ENCODE data around the gene FRMPD4. TPM values are rescaled to one million over a fixed set of nuclear protein-coding genes. Genes with fewer than 3 reads are reported as not detected.
"Not testable (repeated sequence)": the region's sequence is repeated elsewhere in the genome, so short reads cannot be mapped to it uniquely, and the experiment has no call there.

Gene FRMPD4
- total RNA-seq, 2 experiments from 2014 or later: not detected

- CTCF ChIA-PET: no interaction called here
- POLR2A ChIA-PET: no interaction called here
Measured at GRCh38 chrX:12488771-12489170, 350.5 kb downstream of the FRMPD4 start.

- ChIA-PET CTCF (no interaction called here), POLR2A (no interaction called here)
Measured at GRCh38 chrX:12489341-12489740, 351.1 kb downstream of the FRMPD4 start.

GRCh38 chrX:12494400-12495138 is 356.3 kb downstream of the FRMPD4 start:
- CTCF ChIA-PET: no interaction called here
- POLR2A ChIA-PET: no interaction called here

- POLR2A ChIA-PET: no interaction called here
- CTCF ChIA-PET: no interaction called here
Measured at GRCh38 chrX:12496343-12496742, 358.1 kb downstream of the FRMPD4 start.

- ChIA-PET CTCF (no interaction called here), POLR2A (no interaction called here)
Measured at GRCh38 chrX:12497832-12498591, 359.7 kb downstream of the FRMPD4 start.

GRCh38 chrX:12505127-12505526 is 366.9 kb downstream of the FRMPD4 start:
- ChIA-PET POLR2A (no interaction called here), CTCF (interaction anchor here (0.6 kb wide), 1 partner anchor 10 kb away, joined by 3 read pairs; no protein-coding TSS in a partner anchor)

- CTCF ChIA-PET: interaction anchor here (0.6 kb wide), 1 partner anchor 10 kb away, joined by 3 read pairs; no protein-coding TSS in a partner anchor
- POLR2A ChIA-PET: not testable (repeated sequence)
Measured at GRCh38 chrX:12515384-12515783, 377.1 kb downstream of the FRMPD4 start.

- CTCF ChIA-PET: no interaction called here
- POLR2A ChIA-PET: no interaction called here
Measured at GRCh38 chrX:12526306-12526705, 388.0 kb downstream of the FRMPD4 start.

- POLR2A ChIA-PET: not testable (repeated sequence)
- CTCF ChIA-PET: interaction anchor here (0.6 kb wide), 1 partner anchor 1648 kb away, joined by 3 read pairs; no protein-coding TSS in a partner anchor
Measured at GRCh38 chrX:12538096-12538495, 399.8 kb downstream of the FRMPD4 start.

GRCh38 chrX:12542251-12542650 is 404.0 kb downstream of the FRMPD4 start:
- POLR2A ChIA-PET, CTCF ChIA-PET: not testable (repeated sequence)

GRCh38 chrX:12548341-12548740 is 410.1 kb downstream of the FRMPD4 start:
- ChIA-PET CTCF (no interaction called here), POLR2A (no interaction called here)

GRCh38 chrX:12548746-12549145 is 410.5 kb downstream of the FRMPD4 start:
- ChIA-PET POLR2A (no interaction called here), CTCF (interaction anchor here (1.1 kb wide), 1 partner anchor 153 kb away, joined by 3 read pairs; no protein-coding TSS in a partner anchor)

GRCh38 chrX:12554206-12554605 is 415.9 kb downstream of the FRMPD4 start:
- CTCF ChIA-PET: no interaction called here
- POLR2A ChIA-PET: no interaction called here

GRCh38 chrX:12563121-12563520 is 424.8 kb downstream of the FRMPD4 start:
- ChIA-PET CTCF (no interaction called here), POLR2A (no interaction called here)

- POLR2A ChIA-PET: no interaction called here
- CTCF ChIA-PET: no interaction called here
Measured at GRCh38 chrX:12564221-12564620, 425.9 kb downstream of the FRMPD4 start.

- ChIA-PET POLR2A (no interaction called here), CTCF (no interaction called here)
Measured at GRCh38 chrX:12567857-12568256, 429.6 kb downstream of the FRMPD4 start.

- ChIA-PET POLR2A (no interaction called here), CTCF (no interaction called here)
Measured at GRCh38 chrX:12570859-12571501, 432.7 kb downstream of the FRMPD4 start.

- ChIA-PET CTCF (no interaction called here), POLR2A (no interaction called here)
Measured at GRCh38 chrX:12579311-12579710, 441.0 kb downstream of the FRMPD4 start.

- CTCF ChIA-PET: no interaction called here
- POLR2A ChIA-PET: no interaction called here
Measured at GRCh38 chrX:12580548-12580947, 442.3 kb downstream of the FRMPD4 start.

GRCh38 chrX:12581546-12581945 is 443.3 kb downstream of the FRMPD4 start:
- CTCF ChIA-PET: no interaction called here
- POLR2A ChIA-PET: no interaction called here

- CTCF ChIA-PET: no interaction called here
- POLR2A ChIA-PET: no interaction called here
Measured at GRCh38 chrX:12582649-12583048, 444.4 kb downstream of the FRMPD4 start.

All from activated CD8-positive, alpha-beta memory T cell treated with anti-CD3 and anti-CD28 coated beads for 36 hours (primary cell).